ENCODE measurements around the gene PTGS2.

Gene PTGS2

DNA sequence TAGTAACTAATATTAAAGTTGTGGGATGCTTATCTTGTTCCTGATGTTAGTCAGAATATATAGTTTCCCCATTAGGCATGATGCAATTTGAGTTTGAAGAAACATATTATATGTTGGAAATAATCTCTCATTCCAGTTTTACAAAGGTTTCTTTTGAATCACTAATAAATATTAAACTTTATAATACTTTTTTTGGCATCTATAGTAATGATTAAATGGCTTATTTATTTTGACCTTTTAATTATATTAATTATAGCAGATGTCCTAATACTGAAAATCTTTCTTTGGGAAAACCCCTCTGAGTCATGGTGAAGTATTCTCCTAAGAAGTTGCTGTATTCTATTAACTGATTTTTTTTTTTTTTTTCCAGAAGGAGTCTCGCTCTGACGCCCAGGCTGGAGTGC lies 28.5 kb upstream of the PTGS2 start:
- TF ChIP-seq TAF1 (IDR thresholded peaks at IDR 0.05; ENCODE audit: borderline replicate concordance, insufficient read depth, low read length): no peak
- TF ChIP-seq FOXP2 (optimal IDR thresholded peaks at IDR 0.05; ENCODE audit: borderline replicate concordance, extremely low read depth, extremely low read length, insufficient read depth): no peak
- TF ChIP-seq POLR2AphosphoS5 (IDR thresholded peaks at IDR 0.05; ENCODE audit: low read depth, low read length): no peak
- TF ChIP-seq SIN3A (IDR thresholded peaks at IDR 0.05; ENCODE audit: borderline replicate concordance, insufficient read depth, low read length): no peak
- TF ChIP-seq, protein P1, sequence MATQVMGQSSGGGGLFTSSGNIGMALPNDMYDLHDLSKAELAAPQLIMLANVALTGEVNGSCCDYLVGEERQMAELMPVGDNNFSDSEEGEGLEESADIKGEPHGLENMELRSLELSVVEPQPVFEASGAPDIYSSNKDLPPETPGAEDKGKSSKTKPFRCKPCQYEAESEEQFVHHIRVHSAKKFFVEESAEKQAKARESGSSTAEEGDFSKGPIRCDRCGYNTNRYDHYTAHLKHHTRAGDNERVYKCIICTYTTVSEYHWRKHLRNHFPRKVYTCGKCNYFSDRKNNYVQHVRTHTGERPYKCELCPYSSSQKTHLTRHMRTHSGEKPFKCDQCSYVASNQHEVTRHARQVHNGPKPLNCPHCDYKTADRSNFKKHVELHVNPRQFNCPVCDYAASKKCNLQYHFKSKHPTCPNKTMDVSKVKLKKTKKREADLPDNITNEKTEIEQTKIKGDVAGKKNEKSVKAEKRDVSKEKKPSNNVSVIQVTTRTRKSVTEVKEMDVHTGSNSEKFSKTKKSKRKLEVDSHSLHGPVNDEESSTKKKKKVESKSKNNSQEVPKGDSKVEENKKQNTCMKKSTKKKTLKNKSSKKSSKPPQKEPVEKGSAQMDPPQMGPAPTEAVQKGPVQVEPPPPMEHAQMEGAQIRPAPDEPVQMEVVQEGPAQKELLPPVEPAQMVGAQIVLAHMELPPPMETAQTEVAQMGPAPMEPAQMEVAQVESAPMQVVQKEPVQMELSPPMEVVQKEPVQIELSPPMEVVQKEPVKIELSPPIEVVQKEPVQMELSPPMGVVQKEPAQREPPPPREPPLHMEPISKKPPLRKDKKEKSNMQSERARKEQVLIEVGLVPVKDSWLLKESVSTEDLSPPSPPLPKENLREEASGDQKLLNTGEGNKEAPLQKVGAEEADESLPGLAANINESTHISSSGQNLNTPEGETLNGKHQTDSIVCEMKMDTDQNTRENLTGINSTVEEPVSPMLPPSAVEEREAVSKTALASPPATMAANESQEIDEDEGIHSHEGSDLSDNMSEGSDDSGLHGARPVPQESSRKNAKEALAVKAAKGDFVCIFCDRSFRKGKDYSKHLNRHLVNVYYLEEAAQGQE (IDR thresholded peaks at IDR 0.05; ENCODE audit: insufficient read depth in 1 of 2, low read depth in 2 of 2, low read length in 2 of 2): no peak

DNA sequence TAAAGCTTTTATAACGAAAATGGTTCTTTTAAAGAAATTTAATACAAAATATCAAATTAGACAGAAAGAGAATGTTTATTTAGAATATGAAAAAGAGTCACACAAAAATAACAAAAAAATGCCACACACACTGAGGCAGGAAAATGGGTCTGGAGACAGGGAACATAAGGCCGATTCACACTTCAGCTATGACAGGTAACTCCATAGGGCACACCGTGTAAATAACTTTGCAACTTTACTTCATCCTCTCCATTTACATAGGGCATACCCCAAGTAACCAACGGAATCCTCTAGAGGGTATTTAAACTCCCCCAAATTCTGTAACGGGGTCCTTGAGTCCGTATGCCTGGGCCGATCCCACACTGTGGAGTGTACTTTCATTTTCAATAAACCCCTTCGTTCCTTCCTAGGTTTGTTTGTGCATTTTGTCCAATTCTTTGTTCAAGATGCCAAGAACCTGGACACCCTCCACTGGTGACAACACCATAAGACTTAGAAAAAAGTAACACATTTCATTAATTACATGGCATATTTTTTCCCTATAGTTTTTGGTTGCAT lies 23.1 kb upstream of the PTGS2 start:
- TF ChIP-seq FOXP2 (optimal IDR thresholded peaks at IDR 0.05; ENCODE audit: borderline replicate concordance, extremely low read depth, extremely low read length, insufficient read depth): no peak

DNA sequence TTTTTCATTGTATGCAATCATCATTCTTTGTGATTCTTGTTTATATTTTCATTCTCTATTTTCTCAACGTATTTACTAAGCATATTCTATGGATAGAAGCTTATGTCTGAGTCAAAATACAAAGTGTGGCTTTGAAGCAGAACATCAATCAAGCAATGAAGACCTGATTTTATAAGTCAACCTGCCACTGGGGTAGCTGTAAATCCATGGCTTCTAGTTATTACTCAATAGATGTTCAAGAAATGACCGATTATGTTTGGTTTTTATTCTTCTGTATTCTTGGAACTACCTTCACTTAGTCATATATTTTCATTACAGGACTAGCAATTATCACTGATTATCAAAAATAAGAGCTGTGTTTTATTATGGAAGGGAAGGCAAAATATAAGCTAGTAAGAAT lies 20.5 kb upstream of the PTGS2 start:
- no peak for TF ChIP-seq TAF1 (IDR thresholded peaks at IDR 0.05; ENCODE audit: borderline replicate concordance, insufficient read depth, low read length)
- TF ChIP-seq FOXP2 (optimal IDR thresholded peaks at IDR 0.05; ENCODE audit: borderline replicate concordance, extremely low read depth, extremely low read length, insufficient read depth): no peak
- TF ChIP-seq POLR2AphosphoS5 (IDR thresholded peaks at IDR 0.05; ENCODE audit: low read depth, low read length): no peak
- TF ChIP-seq, protein P1 (IDR thresholded peaks at IDR 0.05; ENCODE audit: insufficient read depth in 1 of 2, low read depth in 2 of 2, low read length in 2 of 2): no peak
- TF ChIP-seq SIN3A (IDR thresholded peaks at IDR 0.05; ENCODE audit: borderline replicate concordance, insufficient read depth, low read length): no peak

DNA sequence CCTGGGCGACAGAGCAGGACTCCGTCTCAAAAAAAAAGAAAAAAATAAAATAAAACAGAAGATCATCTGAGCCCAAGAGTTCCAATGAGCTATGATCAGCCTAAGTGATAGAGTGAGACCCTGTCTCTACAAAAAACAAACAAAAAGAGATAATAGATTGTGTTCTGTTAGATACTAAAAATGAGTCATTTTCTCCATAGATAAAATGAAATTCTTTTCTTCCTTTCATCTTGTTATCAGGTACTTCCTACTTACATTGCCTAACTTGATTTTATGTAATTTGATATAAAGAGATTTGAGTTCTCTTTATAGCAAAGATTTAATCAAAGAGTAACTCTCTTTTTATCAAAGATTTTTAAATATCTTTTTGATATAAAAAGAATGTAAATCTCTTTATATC lies 19.3 kb upstream of the PTGS2 start:
- TF ChIP-seq SIN3A (IDR thresholded peaks at IDR 0.05; ENCODE audit: borderline replicate concordance, insufficient read depth, low read length) (no peak), TAF1 (IDR thresholded peaks at IDR 0.05; ENCODE audit: borderline replicate concordance, insufficient read depth, low read length) (no peak), FOXP2 (optimal IDR thresholded peaks at IDR 0.05; ENCODE audit: borderline replicate concordance, extremely low read depth, extremely low read length, insufficient read depth) (no peak), POLR2AphosphoS5 (IDR thresholded peaks at IDR 0.05; ENCODE audit: low read depth, low read length) (no peak)
- TF ChIP-seq, protein P1 (IDR thresholded peaks at IDR 0.05; ENCODE audit: insufficient read depth in 1 of 2, low read depth in 2 of 2, low read length in 2 of 2): no peak

DNA sequence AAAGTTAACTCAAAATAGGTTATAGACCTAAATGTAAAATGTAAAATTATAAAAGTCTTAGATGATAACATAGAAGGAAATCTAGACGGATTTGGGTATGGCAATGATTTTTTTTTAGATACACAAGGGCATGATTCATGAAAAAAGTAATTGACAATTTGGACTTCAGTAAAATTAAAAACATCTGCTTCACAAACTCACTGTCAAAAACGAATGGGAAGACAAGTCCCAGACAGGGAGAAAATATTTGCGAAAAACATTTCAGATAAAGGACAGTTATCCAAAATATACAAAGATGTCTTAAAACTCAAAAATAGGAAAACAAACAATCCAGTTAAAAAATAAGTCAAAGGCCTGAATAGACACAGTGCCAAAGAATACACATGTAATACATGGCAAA lies 9.7 kb upstream of the PTGS2 start:
- TF ChIP-seq POLR2AphosphoS5 (IDR thresholded peaks at IDR 0.05; ENCODE audit: low read depth, low read length): no peak
- no peak for TF ChIP-seq SIN3A (IDR thresholded peaks at IDR 0.05; ENCODE audit: borderline replicate concordance, insufficient read depth, low read length)

DNA sequence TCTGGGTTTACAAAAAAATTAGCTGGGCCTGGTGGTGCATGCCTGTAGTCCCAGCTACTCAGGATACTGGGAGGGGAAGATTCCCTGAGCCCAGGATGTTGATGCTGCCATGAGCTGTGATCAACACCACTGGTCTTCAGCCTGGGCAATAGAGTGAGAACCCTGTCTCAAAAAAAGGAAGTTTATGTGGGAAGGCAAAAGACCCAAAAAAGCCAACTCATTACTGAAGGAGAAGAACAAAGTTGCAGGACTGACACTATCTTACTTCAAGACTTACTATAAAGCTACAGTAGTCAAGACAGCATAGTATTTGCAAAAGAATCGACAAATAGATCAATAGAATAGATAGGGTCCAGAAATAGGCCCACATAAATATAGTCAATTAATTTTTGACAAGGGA lies 9.2 kb upstream of the PTGS2 start:
- TF ChIP-seq POLR2AphosphoS5 (IDR thresholded peaks at IDR 0.05; ENCODE audit: low read depth, low read length): no peak
- no peak for TF ChIP-seq TAF1 (IDR thresholded peaks at IDR 0.05; ENCODE audit: borderline replicate concordance, insufficient read depth, low read length)
- TF ChIP-seq SIN3A (IDR thresholded peaks at IDR 0.05; ENCODE audit: borderline replicate concordance, insufficient read depth, low read length): no peak
- TF ChIP-seq FOXP2 (optimal IDR thresholded peaks at IDR 0.05; ENCODE audit: borderline replicate concordance, extremely low read depth, extremely low read length, insufficient read depth): no peak
- TF ChIP-seq, protein P1 (IDR thresholded peaks at IDR 0.05; ENCODE audit: insufficient read depth in 1 of 2, low read depth in 2 of 2, low read length in 2 of 2): no peak
